Tibial nerve (tissue), 4 donors: ENCODE results near the gene GSX1. TPM values are rescaled to one million over a fixed set of nuclear protein-coding genes. Genes with fewer than 3 reads are reported as not detected.

Experiments
- DNase-seq, 2 donors: peaks; one replicate each; pipeline ENCODE4 v3.0.0-alpha.2; 2019; ENCODE audit warnings: low spot score in 2 of 2
- H3K27ac ChIP-seq, 4 donors: fragments of 200-600 bp; sonication (generic) in 3 of 4; one replicate each; pipeline ENCODE4 v1.5.1; 2017 to 2019; ENCODE audit warnings: mild to moderate bottlenecking in 1 of 4
- H3K27me3 ChIP-seq, 2 donors: fragments of 200-600 bp; sonication (generic) in 1 of 2; one replicate each; pipeline versions ENCODE4 v1.5.1 to v1.6.0; 2017 to 2019
- H3K36me3 ChIP-seq, 3 donors: fragments of 200-600 bp; sonication (generic); one replicate each; pipeline ENCODE4 v1.5.1; 2018 to 2019
- H3K4me1 ChIP-seq, 4 donors: fragments of 200-600 bp; sonication (generic) in 3 of 4; one replicate each; pipeline ENCODE4 v1.5.1; 2017 to 2019
- H3K4me3 ChIP-seq, 4 donors: fragments of 200-600 bp; sonication (generic) in 3 of 4; one replicate each; pipeline ENCODE4 v1.5.1; 2017 to 2019; ENCODE audit warnings: mild to moderate bottlenecking in 1 of 4, moderate library complexity in 1 of 4
- H3K9me3 ChIP-seq, 4 donors: fragments of 200-600 bp; sonication (generic) in 3 of 4; one replicate each; pipeline ENCODE4 v1.5.1; 2017 to 2019
- CTCF ChIP-seq, 5 experiments: fragments of 200-600 bp in 3 of 5; fragments of 450-650 bp in 2 of 5; sonication (generic) in 3 of 5; IDR thresholded peaks; one replicate each; pipeline ENCODE4 v1.5.1; 2016 to 2019; ENCODE audit warnings: antibody characterized with exemption in 5 of 5, mild to moderate bottlenecking in 3 of 5, moderate library complexity in 2 of 5
- EP300 ChIP-seq, 2 donors: sonication (generic); formaldehyde crosslinking; IDR thresholded peaks; one replicate each; pipeline ENCODE4 v1.6.1; 2017; ENCODE audit warnings: antibody characterized with exemption in 2 of 2, mild to moderate bottlenecking in 1 of 2
- POLR2A ChIP-seq, 2 donors: fragments of 450-650 bp; IDR thresholded peaks; one replicate each; pipeline ENCODE4 v1.6.1; 2017; ENCODE audit warnings: antibody characterized with exemption in 2 of 2, mild to moderate bottlenecking in 2 of 2, moderate library complexity in 2 of 2
- WGBS, 2 donors: methylation state at CpG; one replicate each; pipeline ENCODE4 v1.1.5; 2018; 5-methylcytosine and 5-hydroxymethylcytosine counted together
- total RNA-seq, 4 donors: library from RNA; depleted of rRNA; stranded (reverse); fragments of >200 nt; gene quantifications; one replicate each; pipeline ENCODE4 v1.1.0, GENCODE V29; 2016

GSX1 gene
- total RNA-seq, 4 donors from 2014 or later = not detected

GRCh38 chr13:27789495-27790303 is 2.6 kb upstream of the GSX1 start:
- DNase-seq = no peak
- no peaks in the 10 kb centered on the region for H3K36me3 ChIP-seq
- WGBS, 2 donors = 1 to 2% methylated on average over 30 to 53 of the region's 55 CpGs
- H3K4me3 ChIP-seq = peak overlapping the region in 2 of 4 donors; percentile 31 to 34
- TF ChIP-seq POLR2A (IDR thresholded peaks at IDR 0.05) (no peak), EP300 (IDR thresholded peaks at IDR 0.05) (no peak), CTCF (IDR thresholded peaks at IDR 0.05) (no peak)
- peaks cover 2 to 84% of the 10 kb centered on the region in 2 donors for H3K27me3 ChIP-seq
- no peak overlapping the region for H3K27ac ChIP-seq
- H3K9me3 ChIP-seq = peaks cover 0 to 5% (median 0%) of the 10 kb centered on the region in 4 donors
- H3K4me1 ChIP-seq = peaks cover 0 to 49% (median 29%) of the 10 kb centered on the region in 4 donors

GRCh38 chr13:27790523-27790922 is 1.8 kb upstream of the GSX1 start:
- WGBS, 2 donors = 3 to 4% methylated on average over 23 of the region's 23 CpGs
- Histone ChIP-seq H3K4me1 (peaks cover 0 to 54% (median 29%) of the 10 kb centered on the region in 4 donors), H3K27ac (no peak overlapping the region), H3K9me3 (no peaks in the 10 kb centered on the region), H3K4me3 (peak overlapping the region in 3 of 4 donors; percentile 36 to 43 (median 39)), H3K36me3 (no peaks in the 10 kb centered on the region), H3K27me3 (peaks cover 2 to 91% of the 10 kb centered on the region in 2 donors)
- DNase-seq = no peak
- no peak for TF ChIP-seq CTCF (IDR thresholded peaks at IDR 0.05)
- TF ChIP-seq POLR2A (IDR thresholded peaks at IDR 0.05) = no peak

- WGBS, 2 donors = 3 to 5% methylated on average over 36 of the region's 36 CpGs
- H3K27me3 ChIP-seq = peaks cover 2 to 93% of the 10 kb centered on the region in 2 donors
- H3K27ac ChIP-seq = no peak overlapping the region
- H3K4me3 ChIP-seq = peak overlapping the region; percentile 6 to 43 (median 38)
- no peaks in the 10 kb centered on the region for H3K9me3 ChIP-seq
- no peak for DNase-seq
- peaks cover 0 to 54% (median 29%) of the 10 kb centered on the region in 4 donors for H3K4me1 ChIP-seq
- H3K36me3 ChIP-seq = no peaks in the 10 kb centered on the region
- TF ChIP-seq CTCF (IDR thresholded peaks at IDR 0.05) (no peak), POLR2A (IDR thresholded peaks at IDR 0.05) (no peak), EP300 (IDR thresholded peaks at IDR 0.05) (no peak)
Observed at GRCh38 chr13:27791146-27791900, 960 bp upstream of the GSX1 start.

GRCh38 chr13:27791901-27792392 is 336 bp upstream of the GSX1 start:
- H3K36me3 ChIP-seq = no peaks in the 10 kb centered on the region
- H3K4me3 ChIP-seq = peak overlapping the region in 1 of 4 donors; percentile 43
- peaks cover 2 to 98% of the 10 kb centered on the region in 2 donors for H3K27me3 ChIP-seq
- 7 to 13% methylated on average over 22 of the region's 22 CpGs for WGBS, 2 donors
- no peak overlapping the region for H3K27ac ChIP-seq
- no peaks in the 10 kb centered on the region for H3K9me3 ChIP-seq
- TF ChIP-seq POLR2A (IDR thresholded peaks at IDR 0.05) = no peak
- no peak for TF ChIP-seq EP300 (IDR thresholded peaks at IDR 0.05)
- peaks cover 0 to 57% (median 29%) of the 10 kb centered on the region in 4 donors for H3K4me1 ChIP-seq
- DNase-seq = no peak

- 1 to 5% methylated on average over 50 to 54 of the region's 63 CpGs for WGBS, 2 donors
- no peaks in the 10 kb centered on the region for H3K36me3 ChIP-seq
- no peak overlapping the region for H3K27ac ChIP-seq
- DNase-seq = no peak
- H3K9me3 ChIP-seq = no peaks in the 10 kb centered on the region
- H3K4me1 ChIP-seq = peaks cover 0 to 63% (median 29%) of the 10 kb centered on the region in 4 donors
- no peak overlapping the region for H3K4me3 ChIP-seq
- TF ChIP-seq EP300 (IDR thresholded peaks at IDR 0.05) (no peak), CTCF (IDR thresholded peaks at IDR 0.05) (no peak), POLR2A (IDR thresholded peaks at IDR 0.05) (no peak)
- H3K27me3 ChIP-seq = peaks cover 2 to 100% of the 10 kb centered on the region in 2 donors
Observed at GRCh38 chr13:27793507-27794367, 1.5 kb downstream of the GSX1 start.
